HG02763 (cell line): ENCODE measurements around the gene INO80C.

Source experiments
- ATAC-seq: cut with Tn5 transposase; IDR thresholded peaks from one replicate; pipeline ENCODE4 v1.9.1; 2021; ENCODE audit warnings: mild to moderate bottlenecking, moderate library complexity; ENCODE audit not compliant: unreplicated experiment

INO80C gene

GRCh38 chr18:35513181-35513936, 15.6 kb upstream of the INO80C start:
- no peak for ATAC-seq

- ATAC-seq = no peak
Observed at GRCh38 chr18:35512761-35513160, 15.0 kb upstream of the INO80C start.

GRCh38 chr18:35511833-35512232, 14.1 kb upstream of the INO80C start:
- ATAC-seq = peak; percentile 11

- peak; percentile 94 for ATAC-seq
Observed at GRCh38 chr18:35511428-35511827, 13.7 kb upstream of the INO80C start.

GRCh38 chr18:35510076-35510651, 12.4 kb upstream of the INO80C start:
- no peak for ATAC-seq

GRCh38 chr18:35508746-35509338, 11.1 kb upstream of the INO80C start:
- no peak for ATAC-seq

GRCh38 chr18:35508030-35508429, 10.3 kb upstream of the INO80C start:
- no peak for ATAC-seq

GRCh38 chr18:35507623-35508022, 9.9 kb upstream of the INO80C start:
- ATAC-seq = no peak

- no peak for ATAC-seq
Observed at GRCh38 chr18:35507192-35507591, 9.4 kb upstream of the INO80C start.

GRCh38 chr18:35506024-35506712, 8.4 kb upstream of the INO80C start:
- no peak for ATAC-seq

- ATAC-seq = no peak
Observed at GRCh38 chr18:35504996-35505395, 7.2 kb upstream of the INO80C start.

- no peak for ATAC-seq
Observed at GRCh38 chr18:35502052-35502451, 4.3 kb upstream of the INO80C start.

- ATAC-seq = no peak
Observed at GRCh38 chr18:35501369-35501768, 3.6 kb upstream of the INO80C start.

GRCh38 chr18:35500113-35500512, 2.4 kb upstream of the INO80C start:
- no peak for ATAC-seq

- peak; percentile 16 for ATAC-seq
Observed at GRCh38 chr18:35497027-35497369, 762 bp downstream of the INO80C start.

GRCh38 chr18:35495536-35496314, 2.0 kb downstream of the INO80C start:
- ATAC-seq = no peak

GRCh38 chr18:35494251-35495220, 3.2 kb downstream of the INO80C start:
- no peak for ATAC-seq

- ATAC-seq = no peak
Observed at GRCh38 chr18:35491700-35492077, 6.1 kb downstream of the INO80C start.

- ATAC-seq = no peak
Observed at GRCh38 chr18:35490894-35491699, 6.7 kb downstream of the INO80C start.
